Keratinocyte (primary cell): ENCODE results near the gene CCDC192. TPM values are rescaled to one million over a fixed set of nuclear protein-coding genes. Genes with fewer than 3 reads are reported as not detected.

ENCODE experiments used
- DNase-seq: peaks from one replicate; pipeline ENCODE4 v3.0.0-alpha.2; 2011; ENCODE audit warnings: low read depth, missing footprints, low spot score
- FAIRE-seq: peaks from 2 replicates; lab custom pipeline; 2011; peaks lifted over from hg19 to GRCh38; lab: Jason Lieb, UNC
- H2AFZ ChIP-seq: 2 replicates; pipeline ENCODE4 v1.6.0; 2012; ENCODE audit warnings: low read length, control low read depth, inconsistent platforms; ENCODE audit not compliant: control insufficient read depth
- H3K27ac ChIP-seq: 2 replicates; pipeline ENCODE4 v1.5.1; 2011; ENCODE audit warnings: low read length; ENCODE audit not compliant: control insufficient read depth, insufficient read depth
- H3K27me3 ChIP-seq: 3 replicates; pipeline ENCODE4 v1.6.0; 2011; ENCODE audit warnings: low read length; ENCODE audit not compliant: control insufficient read depth, insufficient read depth; ENCODE audit errors: extremely low read depth
- H3K36me3 ChIP-seq, 2 experiments: 2 replicates in 1 of 2; 3 replicates in 1 of 2; pipeline ENCODE4 v1.5.1; 2011; ENCODE audit warnings: low read length in 2 of 2, mild to moderate bottlenecking in 1 of 2; ENCODE audit not compliant: control insufficient read depth in 2 of 2, insufficient read depth in 2 of 2; ENCODE audit errors: extremely low read depth in 1 of 2
- H3K4me1 ChIP-seq: 3 replicates; pipeline ENCODE4 v1.5.1; 2011; ENCODE audit warnings: low read length; ENCODE audit not compliant: control insufficient read depth, insufficient read depth; ENCODE audit errors: extremely low read depth
- H3K4me2 ChIP-seq: 3 replicates; pipeline ENCODE4 v1.6.0; 2011; ENCODE audit warnings: low read depth, low read length; ENCODE audit not compliant: control insufficient read depth, insufficient read depth; ENCODE audit errors: extremely low read depth
- H3K4me3 ChIP-seq, 3 experiments: fragments of 200-600 bp in 1 of 3; sonication (generic) in 1 of 3; 2 replicates in 2 of 3; 3 replicates in 1 of 3; pipeline ENCODE4 v1.5.1; 2011 to 2016; ENCODE audit warnings: low read length in 3 of 3, mild to moderate bottlenecking in 3 of 3, control low read depth in 2 of 3, inconsistent platforms in 1 of 3, low read depth in 1 of 3, mixed read lengths in 1 of 3, mixed run types in 1 of 3, moderate library complexity in 1 of 3; ENCODE audit not compliant: control insufficient read depth in 2 of 3, insufficient read depth in 2 of 3; ENCODE audit errors: extremely low read depth in 1 of 3
- H3K79me2 ChIP-seq: 2 replicates; pipeline ENCODE4 v1.6.0; 2012; ENCODE audit warnings: low read length; ENCODE audit not compliant: control insufficient read depth, insufficient read depth
- H3K9ac ChIP-seq: 3 replicates; pipeline ENCODE4 v1.6.0; 2011; ENCODE audit warnings: low read length; ENCODE audit not compliant: control insufficient read depth, insufficient read depth; ENCODE audit errors: extremely low read depth
- H3K9me1 ChIP-seq: 3 replicates; pipeline ENCODE4 v1.6.0; 2011; ENCODE audit warnings: low read length; ENCODE audit not compliant: control insufficient read depth, insufficient read depth; ENCODE audit errors: extremely low read depth
- H3K9me3 ChIP-seq: 2 replicates; pipeline ENCODE4 v1.5.1; 2012; ENCODE audit warnings: low read depth, low read length; ENCODE audit not compliant: control insufficient read depth
- H4K20me1 ChIP-seq: 3 replicates; pipeline ENCODE4 v1.6.0; 2011; ENCODE audit warnings: low read length; ENCODE audit not compliant: control insufficient read depth, insufficient read depth; ENCODE audit errors: extremely low read depth
- CTCF ChIP-seq, 3 experiments: IDR thresholded peaks in 1 of 3; conservative IDR thresholded peaks in 1 of 3; optimal IDR thresholded peaks in 1 of 3; 2 replicates in 2 of 3; 3 replicates in 1 of 3; pipeline versions ENCODE3 to v1.5.1; 2011; ENCODE audit warnings: low read length in 3 of 3, mild to moderate bottlenecking in 3 of 3, moderate library complexity in 2 of 3, control low read depth in 1 of 3, inconsistent platforms in 1 of 3; ENCODE audit not compliant: insufficient read depth in 2 of 3; ENCODE audit errors: extremely low read depth in 1 of 3
- EZH2 ChIP-seq: IDR thresholded peaks from one replicate; pipeline ENCODE4 v1.6.1; 2012; ENCODE audit warnings: inconsistent platforms, mild to moderate bottlenecking, low read length, moderate library complexity
- dilution Hi-C: fragments of 300-500 bp; cut with MboI; formaldehyde crosslinking; loops from one replicate; pipeline ENCODE4 v1.7.0; 2020; ENCODE audit warnings: low sequenced_read_pairs; ENCODE audit not compliant: extremely low pct_ligation_motif_present
- polyA plus RNA-seq, 5 experiments: library from polyadenylated mRNA; depleted of rRNA in 3 of 5; stranded (reverse) in 3 of 5; stranded (forward) in 1 of 5; unstranded in 1 of 5; fragments of >200 nt; gene quantifications; 1 replicate in 1 of 5; 2 replicates in 3 of 5; 3 replicates in 1 of 5; pipeline versions ENCODE4 v1.2.1 to v1.2.3, GENCODE V29; 2011 to 2012; ENCODE audit warnings: missing spikeins in 2 of 5, low read depth in 1 of 5, low replicate concordance in 1 of 5

The CCDC192 gene
- polyA plus RNA-seq, 1 donor (not counting 4 experiments of a cell fraction or from before 2014, with no cell fraction given), result not detected

GRCh38 chr5:127988146-127988760, 285.1 kb downstream of the CCDC192 start:
- Histone ChIP-seq H2AFZ (peak overlapping the region; percentile 82), H3K4me2 (no peak overlapping the region), H3K36me3 (no peaks in the 10 kb centered on the region), H3K9me1 (no peaks in the 10 kb centered on the region), H3K9ac (no peak overlapping the region), H3K4me1 (peaks cover 9% of the 10 kb centered on the region), H3K27ac (peak overlapping the region; percentile 22), H4K20me1 (no peaks in the 10 kb centered on the region), H3K27me3 (no peaks in the 10 kb centered on the region), H3K4me3 (no peak overlapping the region), H3K9me3 (no peaks in the 10 kb centered on the region), H3K79me2 (no peaks in the 10 kb centered on the region)
- TF ChIP-seq CTCF (optimal IDR thresholded peaks at IDR 0.05 in 1 of 3, IDR thresholded peaks at IDR 0.05 in 1 of 3, conservative IDR thresholded peaks at IDR 0.05 in 1 of 3; ENCODE audit: extremely low read depth in 1 of 3, insufficient read depth in 2 of 3, low read length in 3 of 3) (no peak), EZH2 (no peak)
- dilution Hi-C loops, result no loop called here
- DNase-seq (peak; percentile 42), FAIRE-seq (peak; percentile 91)

Other genes starting within 250 kb of the CCDC192 start
- gene PRRC1, start 185.8 kb upstream of the CCDC192 start, polyA plus RNA-seq, result 38.1 to 63.1 TPM (median 48.6 TPM) in 3 replicates
- 0.10 to 0.40 TPM (median 0.22 TPM) in 3 replicates for gene CTXN3, start 54.3 kb upstream of the CCDC192 start, polyA plus RNA-seq